ENCODE results near the gene SLBP.
A peak's percentile ranks its signal among the peaks of the same experiment; 100 is the strongest.

SLBP gene

GRCh38 chr4:1737666-1738065 lies 25.5 kb upstream of the SLBP start:
- DNase-seq (ENCODE audit: low read depth in 2 of 2): no peak
- H3K4me3 ChIP-seq (replicated peaks in 1 of 2; ENCODE audit: low read depth in 2 of 2, low read length in 2 of 2): no peak overlapping the region
- TF ChIP-seq CTCF (IDR thresholded peaks at IDR 0.05; ENCODE audit: low read depth, low read length): no peak

GRCh38 chr4:1736812-1737211 lies 24.7 kb upstream of the SLBP start:
- TF ChIP-seq CTCF (IDR thresholded peaks at IDR 0.05; ENCODE audit: low read depth, low read length): no peak
- H3K4me3 ChIP-seq (replicated peaks in 1 of 2; ENCODE audit: low read depth in 2 of 2, low read length in 2 of 2): no peak overlapping the region
- DNase-seq (ENCODE audit: low read depth in 2 of 2): no peak

- H3K4me3 ChIP-seq (replicated peaks in 1 of 2; ENCODE audit: low read depth in 2 of 2, low read length in 2 of 2): no peak overlapping the region
- DNase-seq (ENCODE audit: low read depth in 2 of 2): no peak
- TF ChIP-seq CTCF (IDR thresholded peaks at IDR 0.05; ENCODE audit: low read depth, low read length): no peak
Observed at GRCh38 chr4:1735215-1735614, 23.1 kb upstream of the SLBP start.

GRCh38 chr4:1732911-1733310 lies 20.8 kb upstream of the SLBP start:
- TF ChIP-seq CTCF (IDR thresholded peaks at IDR 0.05; ENCODE audit: low read depth, low read length): no peak
- H3K4me3 ChIP-seq (replicated peaks in 1 of 2; ENCODE audit: low read depth in 2 of 2, low read length in 2 of 2): no peak overlapping the region
- no peak for DNase-seq (ENCODE audit: low read depth in 2 of 2)

- TF ChIP-seq CTCF (IDR thresholded peaks at IDR 0.05; ENCODE audit: low read depth, low read length): no peak
- DNase-seq (ENCODE audit: low read depth in 2 of 2): peak in 1 of 2 donors; percentile 25
- no peak overlapping the region for H3K4me3 ChIP-seq (replicated peaks in 1 of 2; ENCODE audit: low read depth in 2 of 2, low read length in 2 of 2)
Observed at GRCh38 chr4:1731180-1731579, 19.1 kb upstream of the SLBP start.

- no peak overlapping the region for H3K4me3 ChIP-seq (replicated peaks in 1 of 2; ENCODE audit: low read depth in 2 of 2, low read length in 2 of 2)
- no peak for TF ChIP-seq CTCF (IDR thresholded peaks at IDR 0.05; ENCODE audit: low read depth, low read length)
- no peak for DNase-seq (ENCODE audit: low read depth in 2 of 2)
Observed at GRCh38 chr4:1730532-1731135, 18.5 kb upstream of the SLBP start.

Measured in cardiac fibroblast (primary cell).